Lower leg skin (tissue), 3 donors: Measurements from ENCODE around the gene DOCK10.

ENCODE experiments used
- POLR2A ChIP-seq, 2 donors: fragments of 450-650 bp; IDR thresholded peaks; one replicate each; pipeline ENCODE4 v1.6.1; 2016 to 2017; ENCODE audit warnings: antibody characterized with exemption in 2 of 2, mild to moderate bottlenecking in 1 of 2, moderate library complexity in 1 of 2
- TF ChIP-seq, protein P1 (sequence below), 3 donors: fragments of 450-650 bp; IDR thresholded peaks; one replicate each; pipeline ENCODE4 v1.5.1; 2016; ENCODE audit warnings: antibody characterized with exemption in 3 of 3, mild to moderate bottlenecking in 3 of 3, moderate library complexity in 2 of 3

DNA sequence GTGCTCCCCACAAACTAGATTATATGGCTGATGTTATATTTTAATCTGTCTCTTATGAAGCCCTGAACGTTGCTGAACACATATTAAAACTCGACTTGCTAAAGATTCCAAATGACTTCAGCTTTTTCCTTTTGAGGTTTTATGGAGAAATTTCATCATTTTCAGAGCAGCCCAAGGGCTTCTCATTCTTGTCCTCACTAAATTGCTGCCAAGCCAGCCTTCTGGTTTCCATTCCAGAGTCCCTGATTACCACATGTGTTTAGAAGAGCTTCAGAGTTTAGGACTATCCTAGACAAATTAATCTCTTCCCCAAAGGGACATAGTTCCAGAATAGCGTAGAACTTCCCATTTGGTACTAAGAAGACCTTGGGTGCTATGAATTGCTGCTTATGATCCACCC, 248.3 kb downstream of the DOCK10 start:
- TF ChIP-seq, protein P1, sequence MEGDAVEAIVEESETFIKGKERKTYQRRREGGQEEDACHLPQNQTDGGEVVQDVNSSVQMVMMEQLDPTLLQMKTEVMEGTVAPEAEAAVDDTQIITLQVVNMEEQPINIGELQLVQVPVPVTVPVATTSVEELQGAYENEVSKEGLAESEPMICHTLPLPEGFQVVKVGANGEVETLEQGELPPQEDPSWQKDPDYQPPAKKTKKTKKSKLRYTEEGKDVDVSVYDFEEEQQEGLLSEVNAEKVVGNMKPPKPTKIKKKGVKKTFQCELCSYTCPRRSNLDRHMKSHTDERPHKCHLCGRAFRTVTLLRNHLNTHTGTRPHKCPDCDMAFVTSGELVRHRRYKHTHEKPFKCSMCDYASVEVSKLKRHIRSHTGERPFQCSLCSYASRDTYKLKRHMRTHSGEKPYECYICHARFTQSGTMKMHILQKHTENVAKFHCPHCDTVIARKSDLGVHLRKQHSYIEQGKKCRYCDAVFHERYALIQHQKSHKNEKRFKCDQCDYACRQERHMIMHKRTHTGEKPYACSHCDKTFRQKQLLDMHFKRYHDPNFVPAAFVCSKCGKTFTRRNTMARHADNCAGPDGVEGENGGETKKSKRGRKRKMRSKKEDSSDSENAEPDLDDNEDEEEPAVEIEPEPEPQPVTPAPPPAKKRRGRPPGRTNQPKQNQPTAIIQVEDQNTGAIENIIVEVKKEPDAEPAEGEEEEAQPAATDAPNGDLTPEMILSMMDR (IDR thresholded peaks at IDR 0.05): no peak
- no peak for TF ChIP-seq POLR2A (IDR thresholded peaks at IDR 0.05)
